HepG2 (cell line): ENCODE data around the gene RREB1. TPM values are rescaled to one million over a fixed set of nuclear protein-coding genes. Genes with fewer than 3 reads are reported as not detected.

Experiments used
- HDAC1 ChIP-seq: sonication (generic); formaldehyde crosslinking; IDR thresholded peaks from 2 replicates; pipeline ENCODE4 v1.5.1; 2020; ENCODE audit warnings: mild to moderate bottlenecking, missing genetic modification reagents
- ISL2 ChIP-seq: sonication (generic); formaldehyde crosslinking; IDR thresholded peaks from 2 replicates; pipeline ENCODE4 v1.5.0; 2020; ENCODE audit warnings: missing genetic modification reagents
- KDM2A ChIP-seq: sonication (generic); formaldehyde crosslinking; IDR thresholded peaks from 2 replicates; pipeline ENCODE4 v1.4.0; 2020; ENCODE audit warnings: low read depth, missing genetic modification reagents, borderline replicate concordance
- KMT2A ChIP-seq: sonication (generic); formaldehyde crosslinking; IDR thresholded peaks from 2 replicates; pipeline ENCODE4 v1.4.0; 2020; ENCODE audit warnings: missing genetic modification reagents
- PRDM15 ChIP-seq: sonication (generic); formaldehyde crosslinking; IDR thresholded peaks from 2 replicates; pipeline ENCODE4 v1.4.0; 2020; ENCODE audit warnings: missing genetic modification reagents
- SAP130 ChIP-seq: IDR thresholded peaks from 2 replicates; pipeline ENCODE4 v1.6.1; 2016; ENCODE audit warnings: low read depth
- SOX13 ChIP-seq, 3 experiments: fragments of 450-650 bp in 1 of 3; sonication (generic) in 1 of 3; formaldehyde crosslinking in 1 of 3; IDR thresholded peaks in 2 of 3; conservative IDR thresholded peaks in 1 of 3; 2 replicates each; pipeline versions ENCODE4 v1.5.0 to v1.6.1; 2016 to 2020; ENCODE audit warnings: antibody characterized with exemption in 1 of 3, mild to moderate bottlenecking in 1 of 3, missing compliant biosample characterization in 1 of 3, missing genetic modification reagents in 1 of 3, moderate library complexity in 1 of 3
- SP140L ChIP-seq: sonication (generic); formaldehyde crosslinking; IDR thresholded peaks from 2 replicates; pipeline ENCODE4 v1.4.0; 2020; ENCODE audit warnings: missing genetic modification reagents, borderline replicate concordance
- ZBTB1 ChIP-seq: sonication (generic); formaldehyde crosslinking; IDR thresholded peaks from 2 replicates; pipeline ENCODE4 v1.4.0; 2020; ENCODE audit warnings: missing genetic modification reagents, borderline replicate concordance
- ZFP91 ChIP-seq: sonication (generic); formaldehyde crosslinking; IDR thresholded peaks from 2 replicates; pipeline ENCODE4 v1.9.0; 2022; ENCODE audit warnings: missing genetic modification reagents, mild to moderate bottlenecking, borderline replicate concordance
- ZNF20 ChIP-seq: sonication (generic); formaldehyde crosslinking; IDR thresholded peaks from 2 replicates; pipeline ENCODE4 v1.4.0; 2020; ENCODE audit warnings: mild to moderate bottlenecking, moderate library complexity, missing genetic modification reagents
- ZNF687 ChIP-seq: sonication (generic); formaldehyde crosslinking; IDR thresholded peaks from 2 replicates; pipeline ENCODE4 v1.5.1; 2020; ENCODE audit warnings: mild to moderate bottlenecking, missing genetic modification reagents, moderate library complexity
- ZNF703 ChIP-seq: sonication (generic); formaldehyde crosslinking; IDR thresholded peaks from 2 replicates; pipeline ENCODE4 v1.5.1; 2020; ENCODE audit warnings: missing genetic modification reagents, mild to moderate bottlenecking, moderate library complexity, borderline replicate concordance
- ZNF777 ChIP-seq: sonication (generic); formaldehyde crosslinking; IDR thresholded peaks from 2 replicates; pipeline ENCODE4 v1.4.0; 2020; ENCODE audit warnings: missing genetic modification reagents
- ZNF850 ChIP-seq: sonication (generic); formaldehyde crosslinking; conservative IDR thresholded peaks from 2 replicates; pipeline ENCODE4 v1.9.0; 2021; ENCODE audit warnings: mild to moderate bottlenecking, missing genetic modification reagents
- ZUFSP ChIP-seq: sonication (generic); formaldehyde crosslinking; IDR thresholded peaks from 2 replicates; pipeline ENCODE4 v1.9.0; 2021; ENCODE audit warnings: missing genetic modification reagents, mild to moderate bottlenecking, borderline replicate concordance
- polyA plus RNA-seq, 8 experiments: library from polyadenylated mRNA; depleted of rRNA in 3 of 8; stranded (reverse) in 7 of 8; unstranded in 1 of 8; fragments of >200 nt; fragmentation: Illumina TruSeq in 4 of 8; extraction: Trizol in 4 of 8; gene quantifications; 2 replicates each; pipeline versions ENCODE4 v1.2.1 to v1.2.3, GENCODE V29; 2011 to 2016; ENCODE audit warnings: low read depth in 4 of 8, missing spikeins in 1 of 8, mixed read lengths in 1 of 8; ENCODE audit not compliant: insufficient read depth in 1 of 8
- total RNA-seq, 5 experiments: library from RNA; depleted of rRNA; stranded (reverse); fragments of >200 nt; fragmentation: Illumina TruSeq; extraction: Trizol; gene quantifications; 2 replicates each; pipeline ENCODE4 v1.2.3, GENCODE V29; 2016; ENCODE audit warnings: low read depth in 1 of 5

Gene RREB1
- total and polyA plus RNA-seq, 2 of the 13 experiments (the other 11 are each of a cell fraction or from before 2014, with no cell fraction given), result 6.1 to 23.2 TPM

GRCh38 chr6:7108196-7108963, 619 bp downstream of the RREB1 start (continued):
- TF ChIP-seq PRDM15 (CRISPR knock-in tag), result peak; percentile 54; the same call in 1 of the 2 replicates
- TF ChIP-seq ZUFSP (CRISPR knock-in tag), result no peak
- 0 out of 2 replicates have a peak, but pooled peaks have one; percentile 15 for TF ChIP-seq SP140L (CRISPR knock-in tag)
- TF ChIP-seq HDAC1 (CRISPR knock-in tag), result peak; percentile 24
- TF ChIP-seq ZNF850 (CRISPR knock-in tag), result 0 out of 2 replicates have a peak, but pooled peaks have one; percentile 48
- TF ChIP-seq ZNF777 (CRISPR knock-in tag), result peak; percentile 53
- peak; percentile 72; the same call in 1 of the 2 replicates for TF ChIP-seq ZNF703 (CRISPR knock-in tag)
- TF ChIP-seq ZFP91, result peak; percentile 61; the same call in 1 of the 2 replicates
- TF ChIP-seq ZNF687 (CRISPR knock-in tag), result peak; percentile 24
- TF ChIP-seq ZNF20 (CRISPR knock-in tag), result 0 out of 2 replicates have a peak, but pooled peaks have one; percentile 67
- peak; percentile 21; the same call in 1 of the 2 replicates for TF ChIP-seq SAP130
- no peak for TF ChIP-seq ZBTB1 (CRISPR knock-in tag)
- no peak for TF ChIP-seq SOX13 (IDR thresholded peaks at IDR 0.05)
- peak in 1 of 2 experiments; percentile 7; a peak in 1 of 4 replicates for TF ChIP-seq SOX13 (CRISPR knock-in tag; conservative IDR thresholded peaks at IDR 0.05 in 1 of 2, IDR thresholded peaks at IDR 0.05 in 1 of 2)
- peak; percentile 52; the same call in 1 of the 2 replicates for TF ChIP-seq KMT2A
- TF ChIP-seq ISL2 (CRISPR knock-in tag), result peak; percentile 18
- TF ChIP-seq KDM2A, result peak; percentile 41; the same call in 1 of the 2 replicates
